NCI-H2171 treated with DMSO at 0.1 percent for 48 hours (cell line): ENCODE measurements around the gene OPN1LW.
"Not testable (repeated sequence)": the region's sequence is repeated elsewhere in the genome, so short reads cannot be mapped to it uniquely, and the experiment has no call there.

ENCODE experiments used
- DNase-seq: peaks from one replicate; lab custom pipeline; 2025; lab: John Stamatoyannopoulos, UW

OPN1LW gene

DNA sequence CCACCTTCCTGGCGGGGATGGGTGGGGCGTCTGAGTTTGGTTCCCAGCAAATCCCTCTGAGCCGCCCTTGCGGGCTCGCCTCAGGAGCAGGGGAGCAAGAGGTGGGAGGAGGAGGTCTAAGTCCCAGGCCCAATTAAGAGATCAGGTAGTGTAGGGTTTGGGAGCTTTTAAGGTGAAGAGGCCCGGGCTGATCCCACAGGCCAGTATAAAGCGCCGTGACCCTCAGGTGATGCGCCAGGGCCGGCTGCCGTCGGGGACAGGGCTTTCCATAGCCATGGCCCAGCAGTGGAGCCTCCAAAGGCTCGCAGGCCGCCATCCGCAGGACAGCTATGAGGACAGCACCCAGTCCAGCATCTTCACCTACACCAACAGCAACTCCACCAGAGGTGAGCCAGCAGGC lies at the start of gene OPN1LW:
TSS of gene OPN1LW (plus strand) at position 234 of the 400 bp plus-strand sequence. CDS start at position 275, 41 bp downstream.
- DNase-seq, result not testable (repeated sequence)

DNA sequence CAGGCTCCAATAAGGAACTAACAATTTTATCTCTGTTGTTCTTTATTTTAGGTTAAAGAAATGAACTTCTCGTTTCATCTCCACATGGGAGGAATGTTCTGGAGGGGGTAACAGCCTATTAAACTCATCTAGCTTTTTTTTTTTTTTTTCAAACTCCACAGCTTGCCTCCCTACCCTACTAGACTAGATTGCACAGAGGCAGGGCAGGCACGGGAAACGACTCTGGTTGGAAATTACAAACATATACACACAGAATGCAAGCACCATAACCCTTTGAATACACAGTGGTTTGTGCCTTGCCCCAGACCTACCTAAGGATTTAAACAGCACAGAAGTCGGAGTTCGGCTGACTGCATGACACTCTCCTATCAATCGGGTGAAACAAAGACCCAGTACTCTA lies 49.2 kb upstream of the OPN1LW start:
- no peak for DNase-seq

DNA sequence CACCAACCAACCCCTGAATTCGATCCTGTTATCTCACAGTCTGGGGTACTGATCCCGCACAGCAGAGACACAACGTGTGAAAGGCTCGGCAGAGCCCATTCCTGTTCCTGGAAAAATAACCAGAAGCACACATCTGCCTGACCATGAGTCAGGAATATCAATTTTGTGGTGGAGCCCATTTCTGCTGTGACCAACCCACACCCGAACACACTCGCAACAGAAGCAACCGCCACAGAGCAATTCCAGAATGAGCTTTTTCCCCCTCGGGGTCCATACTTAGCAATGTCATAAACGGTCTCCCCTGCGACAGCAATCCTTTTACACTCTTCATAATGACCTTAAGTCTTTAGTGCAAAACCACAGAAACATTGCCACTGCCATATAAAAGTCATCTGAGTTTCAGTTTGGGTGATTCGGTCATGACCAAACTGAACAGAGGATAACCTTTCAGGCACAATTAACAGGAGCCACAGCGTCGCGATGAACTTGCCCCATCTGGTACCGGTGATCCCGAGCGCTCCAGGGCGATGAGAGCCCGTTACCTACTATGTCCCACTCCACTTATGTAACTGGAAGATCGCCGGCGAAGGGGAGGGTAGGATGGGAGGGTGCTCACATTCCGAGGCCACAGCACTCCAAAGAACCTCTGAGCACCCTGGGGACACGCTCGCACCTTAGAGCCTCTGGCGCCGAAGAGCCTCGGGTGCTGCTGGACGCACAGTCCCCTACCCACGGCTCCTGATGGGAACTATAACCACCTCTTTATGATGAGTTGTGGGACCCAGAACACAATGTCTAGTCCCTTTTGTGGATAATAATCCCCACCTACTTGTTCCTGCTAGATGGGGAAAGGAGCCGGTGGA lies 47.7 kb upstream of the OPN1LW start:
- DNase-seq, result peak; percentile 22

DNA sequence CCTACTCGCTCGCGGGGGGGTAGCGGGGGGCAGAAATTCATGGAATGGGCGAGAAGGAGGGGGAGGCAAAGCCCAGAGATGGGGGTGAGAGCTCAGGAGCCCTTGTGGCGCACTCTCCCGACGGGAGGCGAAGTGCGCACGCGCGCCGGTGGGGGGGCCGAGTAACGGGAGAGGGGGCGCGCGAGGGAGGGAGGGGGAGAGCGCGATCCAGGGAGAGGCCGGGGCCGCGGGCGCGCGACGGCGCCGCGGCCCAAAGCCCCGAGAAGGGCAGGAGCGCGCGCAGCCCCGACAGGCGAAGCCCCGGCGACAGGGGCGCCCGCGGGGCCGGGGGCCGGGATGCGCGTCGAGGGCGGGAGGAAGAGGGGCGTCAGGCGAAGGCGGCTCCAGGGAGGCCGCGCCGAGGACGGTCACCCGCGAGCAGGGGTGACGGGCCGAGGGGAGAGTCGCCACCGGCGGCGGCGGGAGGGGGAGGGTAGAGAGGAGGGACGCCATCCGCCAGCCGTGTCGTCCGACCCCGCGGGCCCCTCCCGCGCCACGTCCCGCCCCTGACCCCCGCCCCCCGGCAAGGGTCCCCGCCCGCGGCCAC lies 46.9 kb upstream of the OPN1LW start:
- peak; percentile 70 for DNase-seq

DNA sequence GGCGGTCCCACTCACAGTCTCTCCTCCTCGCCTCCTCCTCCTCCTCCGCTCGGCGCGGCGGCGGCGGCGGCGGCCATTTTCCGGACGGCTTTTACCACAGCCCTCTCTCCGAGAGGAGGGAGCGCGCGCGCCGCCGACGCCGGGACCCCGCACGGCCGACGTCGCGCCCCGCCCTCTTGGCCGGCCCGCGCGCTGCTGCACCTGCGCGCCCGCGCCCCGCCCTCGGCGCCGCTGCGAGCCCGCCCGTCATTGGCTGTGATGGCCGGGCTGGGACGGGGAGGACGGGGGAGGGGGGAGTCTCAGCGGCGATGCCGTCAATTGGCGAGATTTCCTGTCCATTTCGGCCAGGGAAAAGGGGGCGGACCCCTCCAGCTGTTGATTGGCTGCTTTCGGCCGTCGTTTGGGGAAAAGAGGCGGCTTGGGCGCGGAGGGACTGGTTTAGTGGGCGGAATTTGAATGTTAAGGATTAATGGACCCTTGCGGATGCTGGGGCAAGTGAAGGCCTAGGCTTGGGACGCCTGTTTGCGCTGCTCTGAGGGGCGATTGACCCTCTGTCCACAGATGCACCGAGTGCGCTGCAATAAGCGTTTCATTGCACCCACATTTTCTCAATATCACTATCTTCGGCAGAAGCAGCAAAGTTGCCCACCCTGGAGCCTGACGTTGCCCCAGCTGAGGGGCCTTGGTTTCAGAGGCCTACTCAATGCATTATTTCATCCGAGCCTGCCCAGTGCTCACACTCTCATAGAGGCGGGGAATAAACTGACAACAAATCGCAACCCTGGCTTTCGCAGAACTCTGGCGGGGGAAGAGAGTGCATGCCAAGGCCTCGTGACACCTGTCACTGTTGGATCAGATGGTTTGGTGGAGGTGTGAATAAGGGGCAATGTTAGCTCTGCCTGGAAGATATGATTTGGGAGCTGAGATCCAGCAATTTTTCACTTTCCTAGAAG lies 46.2 kb upstream of the OPN1LW start, which contains the start of gene MECP2:
TSS of gene MECP2 (minus strand) at position 129 of the 953 bp plus-strand sequence.
- peak; percentile 89 for DNase-seq

DNA sequence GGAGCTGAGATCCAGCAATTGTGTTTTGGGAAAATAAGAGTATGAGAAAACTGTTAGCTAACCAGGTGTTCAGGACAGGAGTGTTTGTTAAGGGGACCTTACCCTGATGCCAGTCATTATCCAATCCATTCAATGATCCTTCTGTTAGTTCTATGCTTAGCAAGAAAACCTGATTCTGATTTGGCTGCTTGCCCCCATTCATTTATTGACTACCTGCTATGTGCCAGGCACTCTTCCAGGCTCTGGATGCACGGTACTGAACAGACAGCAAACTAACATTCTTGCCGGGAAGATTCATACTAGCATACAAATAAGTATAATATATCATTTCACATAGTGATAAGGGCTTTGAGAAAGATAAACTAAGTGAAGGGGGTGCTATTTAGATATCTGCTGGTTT lies 45.5 kb upstream of the OPN1LW start:
- DNase-seq, result no peak

DNA sequence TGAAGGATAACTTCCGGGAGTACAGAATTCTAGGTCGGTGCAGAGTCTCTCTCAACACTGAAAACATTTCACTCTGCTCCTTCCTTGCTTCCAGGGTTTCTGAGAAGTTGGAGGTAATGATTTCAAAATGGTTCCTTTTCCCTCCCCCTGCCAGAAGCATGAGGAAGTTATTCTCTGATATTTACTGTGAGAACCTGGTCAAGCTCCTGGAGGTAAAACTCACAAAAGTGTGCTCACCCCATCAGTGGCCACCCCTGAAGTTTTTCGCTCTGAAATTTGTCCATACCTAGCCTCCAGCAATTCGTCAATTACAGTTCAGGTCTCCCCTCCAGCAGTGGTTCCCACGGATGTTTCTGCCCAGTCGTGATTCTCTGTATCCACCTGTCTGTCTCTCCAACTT lies 30.3 kb upstream of the OPN1LW start:
- DNase-seq, result no peak

DNA sequence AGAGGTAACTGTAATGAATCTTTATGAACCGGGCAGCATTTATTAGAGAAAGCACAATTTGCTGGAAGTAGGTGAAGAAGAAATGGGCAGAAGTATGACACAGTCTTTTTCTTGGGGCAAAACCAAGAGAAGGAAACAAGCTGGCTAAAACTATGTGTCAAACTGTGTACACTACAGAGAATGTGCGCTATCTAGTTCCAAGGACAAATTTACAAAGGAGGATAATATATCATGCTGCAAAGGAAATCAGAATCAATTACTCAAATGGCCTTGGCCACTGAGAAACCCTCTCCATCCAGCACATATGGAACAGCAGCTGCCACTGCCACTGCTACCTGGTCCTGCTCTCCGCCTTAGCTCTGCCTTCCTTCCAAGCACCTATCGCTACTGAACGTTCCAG lies 29.4 kb upstream of the OPN1LW start:
- DNase-seq, result no peak

DNA sequence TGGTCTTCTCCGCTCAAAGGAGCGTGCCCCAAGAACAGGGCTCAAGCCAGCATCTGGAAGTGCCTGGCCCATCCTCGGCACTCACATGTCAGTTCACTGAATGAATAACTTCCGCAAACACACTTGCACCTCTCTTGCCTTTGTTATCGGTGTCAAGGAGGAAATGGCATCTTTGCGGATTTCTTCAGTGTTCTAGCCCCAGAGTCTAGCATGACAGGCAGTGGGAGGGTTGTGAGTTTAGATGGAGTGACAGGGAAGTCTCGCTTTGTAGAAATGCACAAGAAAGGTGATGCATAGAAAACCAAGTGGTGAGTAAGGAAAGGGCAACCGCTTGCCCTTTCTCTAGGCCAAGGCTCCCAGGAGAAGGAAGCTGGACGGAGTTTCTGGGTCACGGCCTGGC lies 29.0 kb upstream of the OPN1LW start:
- no peak for DNase-seq

DNA sequence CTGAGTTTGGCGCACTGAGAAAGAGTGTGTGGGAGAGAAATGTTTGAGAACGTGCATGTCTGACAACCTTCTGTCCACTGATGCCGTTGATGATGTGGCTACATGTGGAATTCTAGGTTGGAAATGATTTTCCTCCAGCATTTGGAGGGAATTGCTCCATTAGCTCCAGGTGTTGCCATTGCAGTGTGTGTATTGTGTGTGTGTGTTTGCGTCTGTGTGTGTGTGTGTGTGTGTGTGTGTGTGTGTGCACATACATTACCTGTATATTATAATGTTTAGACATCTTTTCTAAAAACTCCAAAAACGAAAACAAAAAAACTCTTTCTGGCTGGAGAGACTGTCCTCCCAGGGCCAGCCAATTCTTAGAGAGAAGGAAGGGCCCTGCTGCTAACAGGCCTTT lies 28.3 kb upstream of the OPN1LW start:
- DNase-seq, result no peak

DNA sequence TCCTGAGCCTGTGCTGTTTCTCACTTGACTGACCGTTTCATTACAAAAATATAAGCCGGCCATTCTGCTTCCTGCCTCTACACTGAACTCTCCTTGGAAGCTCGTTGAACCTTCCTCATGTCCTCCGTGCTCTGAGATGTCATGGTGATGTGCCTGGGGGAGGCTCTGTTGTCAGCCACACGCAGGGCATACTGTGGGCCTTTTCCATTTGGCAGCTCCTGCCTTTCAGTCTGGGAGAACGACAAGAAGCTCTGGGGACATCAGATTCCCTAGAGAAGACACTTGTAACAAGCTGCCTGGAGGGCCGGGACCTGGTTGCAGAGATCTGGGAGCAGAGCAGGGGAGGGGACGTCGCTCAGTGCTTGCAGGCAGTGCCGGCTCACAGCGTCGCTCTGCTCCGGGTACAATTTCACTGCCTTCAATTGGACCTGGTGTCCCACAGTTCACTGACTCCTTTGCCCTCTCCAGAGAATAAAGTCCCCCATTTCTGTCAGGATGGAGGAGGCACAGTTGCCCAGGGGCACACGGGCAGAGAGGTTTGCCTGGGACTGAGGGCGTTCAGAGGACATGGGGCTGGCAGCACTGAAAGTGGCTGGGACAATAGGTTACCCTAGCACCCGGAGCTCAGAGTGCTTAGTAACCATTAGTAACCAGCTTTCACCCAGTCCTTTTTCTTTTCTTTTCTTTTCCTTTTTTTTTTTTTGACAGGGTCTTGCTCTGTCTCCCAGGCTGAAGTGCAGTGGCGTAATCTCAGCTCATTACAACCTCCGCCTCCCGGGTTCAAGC lies 27.4 kb upstream of the OPN1LW start:
- DNase-seq, result no peak

DNA sequence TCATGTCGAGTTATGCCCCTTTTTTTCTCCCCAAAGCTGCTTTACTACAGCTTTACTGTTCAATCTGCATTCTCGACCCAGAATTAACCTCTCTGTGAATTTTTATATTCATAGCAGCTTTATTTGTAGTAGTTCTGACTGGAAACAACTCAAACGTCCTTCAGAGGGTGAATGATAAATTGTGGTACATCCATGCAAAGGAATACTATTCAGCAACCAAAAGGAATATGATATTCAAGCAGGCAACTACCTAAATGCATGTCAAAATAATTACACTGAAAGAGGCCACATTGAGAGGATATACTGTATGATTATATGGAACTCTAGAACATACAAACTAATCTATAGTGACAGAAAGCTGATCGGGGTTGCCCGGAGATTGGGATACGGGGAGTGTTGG lies 26.5 kb upstream of the OPN1LW start:
- no peak for DNase-seq

DNA sequence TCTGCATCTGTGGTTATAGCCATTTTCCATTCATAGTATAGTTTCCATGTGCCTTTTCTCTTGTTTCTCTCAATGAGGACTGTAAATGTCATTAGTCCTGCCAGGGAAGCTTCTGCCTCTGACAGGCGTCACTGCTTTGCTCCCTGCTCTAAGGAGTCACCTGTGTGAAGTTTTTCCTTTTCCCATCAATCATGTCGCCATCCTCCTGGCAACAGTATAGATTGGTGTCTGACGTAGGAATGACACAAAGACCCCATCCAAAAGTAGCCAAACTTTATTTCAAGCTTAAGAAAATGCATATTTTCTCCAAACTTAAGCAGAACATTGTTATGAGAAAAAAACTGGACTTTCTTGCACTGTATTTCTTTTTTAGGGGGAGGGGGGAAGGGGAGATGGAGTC lies 23.5 kb upstream of the OPN1LW start:
- DNase-seq, result no peak

DNA sequence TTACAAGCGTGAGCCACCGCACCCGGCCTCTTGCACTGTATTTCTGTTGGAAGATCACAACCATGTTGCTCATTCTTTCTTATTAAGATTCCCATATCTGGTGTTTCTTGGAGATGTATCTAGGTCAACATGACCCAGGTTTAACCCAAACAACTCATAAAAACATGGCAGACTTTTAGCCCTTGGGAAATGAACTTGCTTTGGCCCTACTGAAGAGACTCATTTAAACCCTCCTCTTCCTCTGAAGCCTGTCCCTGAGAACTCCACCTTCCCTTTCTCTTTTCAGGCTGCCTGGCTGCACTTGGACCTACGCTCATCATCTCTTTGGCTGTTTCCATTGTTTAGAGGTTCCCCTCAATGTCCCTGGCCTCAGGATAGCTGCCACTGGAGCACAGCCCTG lies 22.8 kb upstream of the OPN1LW start:
- no peak for DNase-seq

DNA sequence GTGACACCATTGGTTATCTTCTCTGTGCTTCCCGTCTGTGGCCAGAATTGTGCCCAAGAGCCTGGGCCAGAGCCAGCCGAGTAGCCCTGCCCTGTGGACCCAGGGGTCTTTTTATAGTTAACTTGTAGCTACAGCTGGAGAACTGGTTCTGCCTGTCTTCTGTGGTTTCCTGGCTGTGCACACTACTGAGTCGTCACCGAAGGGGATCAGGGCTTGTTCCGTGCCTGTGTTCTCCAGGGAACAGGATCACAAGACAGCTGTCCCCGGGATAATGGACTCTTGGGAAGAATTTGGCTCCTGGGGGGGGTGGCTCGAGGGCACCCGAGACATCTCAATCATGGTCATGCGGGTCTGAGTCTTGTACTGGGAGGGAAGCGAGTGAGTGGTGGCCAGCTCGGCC lies 22.1 kb upstream of the OPN1LW start:
- no peak for DNase-seq

DNA sequence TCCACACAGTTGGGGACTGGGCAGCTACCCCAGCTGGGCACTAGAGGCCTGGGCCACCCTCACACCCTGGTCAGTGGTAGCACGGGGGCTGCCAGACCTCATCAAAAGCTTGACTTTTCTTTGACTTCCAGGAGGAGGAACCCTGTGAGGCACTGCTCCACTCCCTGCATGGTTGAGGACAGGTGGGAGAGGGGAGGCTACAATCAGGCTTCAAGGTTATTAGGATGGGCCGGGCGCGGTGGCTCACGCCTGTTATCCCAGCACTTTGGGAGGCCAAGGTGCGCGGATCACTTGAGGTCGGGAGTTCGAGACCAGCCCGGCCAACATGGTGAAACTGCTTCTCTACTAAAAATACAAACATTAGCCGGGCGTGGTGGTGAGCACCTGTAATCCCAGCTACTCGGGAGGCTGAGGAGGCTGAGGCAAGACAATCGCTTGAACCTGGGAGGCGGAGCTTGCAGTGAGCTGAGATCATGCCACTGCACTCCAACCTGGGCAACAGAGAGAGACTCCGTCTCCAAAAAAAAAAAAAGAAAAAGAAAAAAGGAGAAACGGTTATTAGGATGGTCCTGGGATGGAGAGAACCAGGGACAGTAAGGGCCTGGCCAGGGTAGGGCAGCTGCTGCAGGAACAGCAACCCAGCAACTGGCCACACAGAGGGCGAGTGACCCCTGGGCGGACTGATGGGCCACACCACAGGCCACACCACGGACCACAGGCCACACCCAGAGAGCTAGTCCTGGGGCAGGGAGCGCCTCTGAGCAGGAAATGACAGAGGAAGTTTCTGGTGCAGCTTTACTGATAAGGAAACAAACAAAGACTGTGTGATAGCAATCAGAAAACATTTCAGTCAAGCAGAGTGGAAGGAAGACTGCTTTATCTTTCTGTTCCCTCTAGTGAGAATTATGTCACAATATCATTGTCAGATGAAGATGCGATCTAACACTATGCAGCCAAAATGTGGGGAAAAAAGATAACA lies 20.5 kb upstream of the OPN1LW start:
- no peak for DNase-seq

DNA sequence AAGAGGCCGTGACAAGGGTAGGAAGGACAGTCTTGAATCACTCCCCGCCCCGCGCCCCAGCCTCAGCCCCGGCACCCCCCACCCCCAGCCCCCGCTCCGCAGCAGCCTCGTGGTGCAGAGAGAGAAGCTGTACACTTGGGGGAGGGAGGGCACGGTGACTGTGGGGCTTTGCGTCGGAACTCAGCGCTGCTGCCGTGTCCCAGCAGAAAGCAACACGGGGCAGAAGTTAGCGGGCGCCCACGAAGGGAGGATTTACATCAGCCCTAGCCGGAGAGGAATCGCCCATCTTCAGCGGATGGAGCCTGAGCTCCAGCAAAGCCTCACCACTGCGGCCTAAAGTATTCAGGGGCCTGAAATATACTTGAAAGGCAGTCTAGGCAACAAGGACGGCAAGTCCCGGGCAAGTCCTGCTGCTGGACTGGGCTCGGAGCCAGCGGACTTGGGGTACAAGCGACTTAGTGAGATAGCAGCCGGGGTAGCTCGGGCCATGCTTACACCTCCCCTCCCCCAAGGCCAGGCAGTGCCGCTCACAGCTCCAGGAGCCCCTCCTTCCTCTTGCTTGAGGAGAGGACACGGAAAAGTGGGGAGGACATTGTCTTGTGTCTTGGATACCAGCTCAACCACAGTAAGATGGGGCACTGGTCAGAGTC lies 18.5 kb upstream of the OPN1LW start:
- DNase-seq, result no peak

DNA sequence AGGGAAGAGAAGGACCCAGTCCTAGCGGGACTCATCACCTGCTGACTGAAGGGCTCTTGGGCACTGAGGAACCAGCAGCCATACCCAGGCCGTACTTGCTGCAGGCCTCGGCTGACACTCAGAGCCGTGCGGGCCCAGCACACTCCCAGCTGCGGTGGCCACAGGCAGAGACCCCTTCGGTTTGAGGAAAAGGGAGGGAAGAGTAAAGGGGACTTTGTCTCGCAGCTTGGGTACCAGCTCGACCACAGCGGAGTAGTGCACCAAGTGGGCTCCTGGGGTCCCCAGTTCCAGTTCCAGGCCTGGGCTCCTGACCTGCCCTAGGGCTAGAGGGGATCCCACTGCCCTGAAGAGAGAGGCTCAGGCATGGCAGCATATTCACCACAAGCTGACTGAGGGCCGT lies 17.9 kb upstream of the OPN1LW start:
- DNase-seq, result no peak

DNA sequence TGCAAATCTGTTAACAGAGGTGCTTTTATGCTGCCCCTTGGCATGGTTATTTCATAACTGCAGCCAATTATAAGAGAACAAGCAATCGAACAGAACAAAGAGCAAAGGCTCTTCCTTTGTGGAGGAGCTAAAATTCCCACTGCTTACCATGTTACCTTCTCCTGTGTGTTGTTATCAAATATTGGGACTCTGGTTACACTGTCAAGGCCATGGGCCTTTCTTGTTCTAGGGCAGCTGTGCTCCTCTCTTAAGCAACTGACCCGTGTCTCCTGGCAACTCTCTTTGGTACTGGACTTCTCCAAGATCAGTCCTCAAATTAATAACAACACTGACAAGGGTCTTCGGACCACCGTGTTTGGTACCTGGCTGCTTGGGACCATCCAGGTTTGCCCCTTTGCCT lies 12.1 kb upstream of the OPN1LW start:
- DNase-seq, result no peak

DNA sequence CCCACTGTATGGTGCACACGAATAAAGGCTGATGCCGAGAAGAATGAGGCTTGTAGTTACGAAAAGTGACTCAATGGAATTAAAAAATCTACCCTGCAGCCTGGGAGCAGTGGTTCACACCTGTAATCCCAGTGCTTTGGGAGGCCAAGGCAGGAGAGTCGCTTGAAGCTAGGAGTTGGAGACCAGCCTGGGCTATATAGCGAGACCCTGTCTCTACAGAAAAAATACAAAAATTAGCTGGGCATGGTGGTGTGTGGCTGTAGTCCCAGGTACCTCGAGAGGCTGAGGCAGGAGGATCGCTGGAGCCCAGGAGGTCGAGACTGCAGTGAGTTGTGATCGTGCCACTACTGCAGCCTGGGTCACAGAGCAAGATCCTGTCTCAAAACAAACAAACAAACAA lies 11.7 kb upstream of the OPN1LW start:
- no peak for DNase-seq
